Astrocyte of the cerebellum (primary cell): ENCODE data around the gene GSTM5.

Experiments used
- DNase-seq: peaks from one replicate; pipeline ENCODE4 v3.0.0-alpha.2; 2011; ENCODE audit warnings: low read depth
- H3K4me3 ChIP-seq: 2 replicates; pipeline ENCODE4 v1.5.1; 2011; ENCODE audit warnings: mild to moderate bottlenecking, low read depth, low read length, moderate library complexity
- in situ Hi-C: cut with HindIII; loops from 2 replicates; pipeline ENCODE4 v1.10.0; 2017; ENCODE audit warnings: low sequenced_read_pairs
- TF ChIP-seq, protein P1 (sequence below): IDR thresholded peaks from 2 replicates; pipeline ENCODE4 v1.5.1; 2012; ENCODE audit warnings: low read length, low read depth, moderate library complexity, mild to moderate bottlenecking; ENCODE audit errors: missing control alignments

The GSTM5 gene

DNA sequence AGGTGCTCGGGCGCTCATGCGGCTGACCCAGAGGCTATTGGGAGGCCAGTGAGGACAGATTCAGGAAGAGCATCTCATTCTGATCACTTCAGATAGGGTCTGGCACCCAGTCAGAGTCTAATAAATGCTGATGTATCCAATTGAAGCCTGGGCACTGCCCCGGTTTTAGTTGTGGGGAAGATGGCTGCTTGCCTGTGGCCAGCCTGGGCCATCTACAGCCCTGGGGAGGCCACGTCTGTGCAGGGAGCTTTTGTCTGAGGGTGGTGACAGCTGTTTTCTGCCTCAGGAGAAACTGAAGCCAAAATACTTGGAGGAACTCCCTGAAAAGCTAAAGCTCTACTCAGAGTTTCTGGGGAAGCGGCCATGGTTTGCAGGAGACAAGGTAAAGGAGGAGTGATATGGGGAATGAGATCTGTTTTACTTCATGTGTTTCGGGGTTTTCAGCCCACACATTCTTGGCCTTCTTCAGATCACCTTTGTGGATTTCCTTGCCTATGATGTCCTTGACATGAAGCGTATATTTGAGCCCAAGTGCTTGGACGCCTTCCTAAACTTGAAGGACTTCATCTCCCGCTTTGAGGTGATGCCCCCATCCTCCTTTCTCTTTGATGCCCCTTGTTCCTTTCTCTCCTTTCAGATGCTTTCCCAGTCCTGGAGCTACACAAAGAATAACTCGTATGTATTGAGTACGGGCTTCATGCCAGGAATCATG lies 2.8 kb downstream of the GSTM5 start:
- in situ Hi-C loops, result no loop called here
- DNase-seq, result no peak
- TF ChIP-seq, protein P1, sequence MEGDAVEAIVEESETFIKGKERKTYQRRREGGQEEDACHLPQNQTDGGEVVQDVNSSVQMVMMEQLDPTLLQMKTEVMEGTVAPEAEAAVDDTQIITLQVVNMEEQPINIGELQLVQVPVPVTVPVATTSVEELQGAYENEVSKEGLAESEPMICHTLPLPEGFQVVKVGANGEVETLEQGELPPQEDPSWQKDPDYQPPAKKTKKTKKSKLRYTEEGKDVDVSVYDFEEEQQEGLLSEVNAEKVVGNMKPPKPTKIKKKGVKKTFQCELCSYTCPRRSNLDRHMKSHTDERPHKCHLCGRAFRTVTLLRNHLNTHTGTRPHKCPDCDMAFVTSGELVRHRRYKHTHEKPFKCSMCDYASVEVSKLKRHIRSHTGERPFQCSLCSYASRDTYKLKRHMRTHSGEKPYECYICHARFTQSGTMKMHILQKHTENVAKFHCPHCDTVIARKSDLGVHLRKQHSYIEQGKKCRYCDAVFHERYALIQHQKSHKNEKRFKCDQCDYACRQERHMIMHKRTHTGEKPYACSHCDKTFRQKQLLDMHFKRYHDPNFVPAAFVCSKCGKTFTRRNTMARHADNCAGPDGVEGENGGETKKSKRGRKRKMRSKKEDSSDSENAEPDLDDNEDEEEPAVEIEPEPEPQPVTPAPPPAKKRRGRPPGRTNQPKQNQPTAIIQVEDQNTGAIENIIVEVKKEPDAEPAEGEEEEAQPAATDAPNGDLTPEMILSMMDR, result no peak
- H3K4me3 ChIP-seq, result no peak overlapping the region

DNA sequence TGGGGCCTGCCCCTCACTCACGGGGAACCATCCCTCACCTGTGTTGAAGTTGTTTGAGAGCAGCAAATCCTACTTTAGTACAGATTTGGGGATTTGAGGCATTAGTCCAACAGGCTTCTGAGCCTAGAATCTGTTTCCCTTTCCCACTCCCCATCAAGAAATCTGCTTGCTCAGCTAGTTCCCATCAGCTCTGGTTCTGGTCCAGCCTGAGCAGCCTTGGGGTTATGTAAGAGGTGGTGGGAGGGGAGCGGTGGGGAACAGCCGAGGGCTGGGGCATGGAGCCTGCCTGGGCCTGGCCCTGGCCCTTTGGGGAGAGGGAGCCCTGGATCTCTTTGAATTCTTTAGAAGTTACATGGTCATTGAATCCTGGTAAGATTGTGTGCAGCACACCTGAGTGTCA lies 4.1 kb downstream of the GSTM5 start:
- in situ Hi-C loops, result no loop called here
- DNase-seq, result no peak
- no peak overlapping the region for H3K4me3 ChIP-seq

DNA sequence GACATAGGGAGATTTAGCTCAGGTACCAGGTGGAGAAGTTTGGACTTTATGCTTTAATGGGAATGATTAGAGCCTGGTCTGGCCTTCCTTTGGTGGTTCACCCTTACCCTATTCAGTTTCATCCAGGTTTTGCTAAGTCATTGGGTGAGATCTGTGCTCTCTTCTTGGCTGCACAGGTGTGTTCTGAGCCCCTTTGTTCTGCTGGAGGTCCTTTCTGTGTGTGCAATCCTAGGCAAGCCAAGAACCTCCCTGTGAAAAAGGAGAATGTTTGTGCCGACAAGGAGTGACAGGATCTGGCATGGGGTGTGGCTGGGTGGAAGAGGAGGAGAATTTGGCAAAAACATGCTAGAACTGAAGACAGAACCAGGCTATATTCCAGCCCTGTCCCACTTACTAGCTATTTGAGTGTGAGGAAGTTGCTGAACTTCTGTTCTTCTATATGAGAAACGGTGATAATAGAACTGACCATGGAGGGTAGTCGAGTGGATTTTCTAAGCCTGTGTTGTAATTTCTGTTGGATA lies 4.6 kb downstream of the GSTM5 start:
- no peak for DNase-seq
- TF ChIP-seq, protein P1, result no peak
- in situ Hi-C loops, result no loop called here
- no peak overlapping the region for H3K4me3 ChIP-seq

More for the DNA sequence above, 4.1 kb downstream of the GSTM5 start:
- TF ChIP-seq, protein P1, result no peak

DNA sequence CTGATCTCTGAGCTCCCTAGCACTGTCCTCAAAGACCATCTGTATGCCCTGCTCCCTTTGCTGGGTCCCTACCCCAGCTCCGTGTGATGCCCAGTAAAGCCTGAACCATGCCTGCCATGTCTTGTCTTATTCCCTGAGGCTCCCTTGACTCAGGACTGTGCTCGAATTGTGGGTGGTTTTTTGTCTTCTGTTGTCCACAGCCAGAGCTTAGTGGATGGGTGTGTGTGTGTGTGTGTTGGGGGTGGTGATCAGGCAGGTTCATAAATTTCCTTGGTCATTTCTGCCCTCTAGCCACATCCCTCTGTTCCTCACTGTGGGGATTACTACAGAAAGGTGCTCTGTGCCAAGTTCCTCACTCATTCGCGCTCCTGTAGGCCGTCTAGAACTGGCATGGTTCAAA lies 5.7 kb downstream of the GSTM5 start:
- in situ Hi-C loops, result no loop called here
- no peak overlapping the region for H3K4me3 ChIP-seq
- DNase-seq, result no peak
- TF ChIP-seq, protein P1, result no peak

DNA sequence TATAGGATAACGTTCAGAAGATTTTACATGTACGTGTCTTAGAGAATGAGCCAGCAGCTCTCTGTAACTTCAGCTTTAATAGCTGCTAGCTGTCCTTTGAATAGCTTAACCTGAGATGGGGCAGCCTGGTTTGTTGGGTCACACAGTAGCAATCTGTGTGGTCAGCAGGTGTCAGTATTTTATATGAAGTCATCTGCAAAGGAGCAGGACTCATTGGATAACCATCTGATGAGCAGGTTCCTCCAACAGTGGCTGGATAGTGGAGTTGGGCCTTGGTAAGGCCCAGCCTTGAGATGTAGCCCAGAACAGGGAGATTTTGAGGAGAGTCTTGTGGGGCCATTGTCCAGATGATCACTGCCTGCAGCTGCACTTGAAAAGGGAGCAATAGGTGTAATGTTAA lies 6.4 kb downstream of the GSTM5 start:
- no peak for DNase-seq
- in situ Hi-C loops, result no loop called here

DNA sequence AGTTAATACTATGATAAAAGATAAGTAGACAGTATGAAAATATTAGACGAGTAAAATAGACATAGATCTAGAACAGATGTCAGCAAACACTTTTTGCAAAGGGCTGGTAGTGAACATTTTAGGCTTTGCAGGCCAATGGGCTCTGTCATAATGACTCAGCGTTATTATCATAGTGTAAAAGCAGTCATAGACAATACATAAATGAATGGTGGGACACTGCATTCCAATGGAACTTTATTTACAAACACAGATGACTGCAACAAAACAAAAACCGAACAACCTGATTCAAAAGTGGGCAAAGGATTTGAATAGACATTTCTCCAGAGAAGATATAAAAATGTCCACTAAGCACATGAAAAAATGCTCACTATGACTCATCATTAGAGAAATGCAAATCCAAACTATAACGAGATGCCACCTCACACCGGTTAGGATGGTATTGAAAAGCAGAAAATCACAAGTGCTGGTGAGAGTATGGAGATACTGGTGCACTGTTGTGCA lies 7.3 kb downstream of the GSTM5 start:
- no peak for DNase-seq
- TF ChIP-seq, protein P1, result no peak
- in situ Hi-C loops, result no loop called here
- no peak overlapping the region for H3K4me3 ChIP-seq

More for the DNA sequence above, 6.4 kb downstream of the GSTM5 start:
- TF ChIP-seq, protein P1, result no peak
- no peak overlapping the region for H3K4me3 ChIP-seq
